Upper lobe of left lung (tissue), 4 donors: ENCODE results near the gene APBB2.

Experiments
- EP300 ChIP-seq, 4 donors: sonication (generic); formaldehyde crosslinking; IDR thresholded peaks; one replicate each; pipeline ENCODE4 v1.5.1; 2017; ENCODE audit warnings: antibody characterized with exemption in 4 of 4, control low read depth in 2 of 4
- POLR2A ChIP-seq, 4 donors: fragments of 450-650 bp; IDR thresholded peaks; one replicate each; pipeline ENCODE4 v1.5.1; 2016 to 2017; ENCODE audit warnings: antibody characterized with exemption in 4 of 4, mild to moderate bottlenecking in 2 of 4
- POLR2AphosphoS5 ChIP-seq, 2 donors: sonication (generic); formaldehyde crosslinking; IDR thresholded peaks; one replicate each; pipeline ENCODE4 v1.5.1; 2017; ENCODE audit warnings: antibody characterized with exemption in 2 of 2
- TF ChIP-seq, protein P1 (sequence below), 6 experiments: fragments of 450-650 bp in 4 of 6; fragments of 200-600 bp in 2 of 6; sonication (generic) in 2 of 6; IDR thresholded peaks; one replicate each; pipeline ENCODE4 v1.5.1; 2016 to 2019; ENCODE audit warnings: antibody characterized with exemption in 6 of 6

DNA sequence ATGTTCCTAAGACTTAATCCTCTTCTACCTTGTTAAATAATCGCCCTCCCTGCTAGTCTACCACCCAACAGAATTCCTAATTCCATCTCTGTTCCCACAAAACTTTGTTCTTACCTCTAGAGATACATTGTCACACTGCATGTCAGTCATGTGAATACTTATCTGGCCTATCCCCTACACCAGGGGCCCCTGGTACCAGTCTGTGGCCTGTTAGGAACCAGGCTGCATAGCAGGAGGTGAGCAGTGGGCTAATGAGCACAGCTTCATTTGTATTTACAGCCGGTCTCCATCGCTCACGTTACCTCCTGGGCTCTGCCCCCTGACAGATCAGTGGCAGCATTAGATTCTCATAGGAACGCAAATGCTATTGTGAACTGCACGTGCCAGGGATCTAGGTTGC, 73.9 kb downstream of the APBB2 start:
- TF ChIP-seq, protein P1, sequence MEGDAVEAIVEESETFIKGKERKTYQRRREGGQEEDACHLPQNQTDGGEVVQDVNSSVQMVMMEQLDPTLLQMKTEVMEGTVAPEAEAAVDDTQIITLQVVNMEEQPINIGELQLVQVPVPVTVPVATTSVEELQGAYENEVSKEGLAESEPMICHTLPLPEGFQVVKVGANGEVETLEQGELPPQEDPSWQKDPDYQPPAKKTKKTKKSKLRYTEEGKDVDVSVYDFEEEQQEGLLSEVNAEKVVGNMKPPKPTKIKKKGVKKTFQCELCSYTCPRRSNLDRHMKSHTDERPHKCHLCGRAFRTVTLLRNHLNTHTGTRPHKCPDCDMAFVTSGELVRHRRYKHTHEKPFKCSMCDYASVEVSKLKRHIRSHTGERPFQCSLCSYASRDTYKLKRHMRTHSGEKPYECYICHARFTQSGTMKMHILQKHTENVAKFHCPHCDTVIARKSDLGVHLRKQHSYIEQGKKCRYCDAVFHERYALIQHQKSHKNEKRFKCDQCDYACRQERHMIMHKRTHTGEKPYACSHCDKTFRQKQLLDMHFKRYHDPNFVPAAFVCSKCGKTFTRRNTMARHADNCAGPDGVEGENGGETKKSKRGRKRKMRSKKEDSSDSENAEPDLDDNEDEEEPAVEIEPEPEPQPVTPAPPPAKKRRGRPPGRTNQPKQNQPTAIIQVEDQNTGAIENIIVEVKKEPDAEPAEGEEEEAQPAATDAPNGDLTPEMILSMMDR (IDR thresholded peaks at IDR 0.05) = no peak
- TF ChIP-seq EP300 (IDR thresholded peaks at IDR 0.05) = no peak
- no peak for TF ChIP-seq POLR2A (IDR thresholded peaks at IDR 0.05)
- TF ChIP-seq POLR2AphosphoS5 (IDR thresholded peaks at IDR 0.05) = no peak
